AG08396 (cell line): ENCODE data around the gene KMT2E.
"Not testable (repeated sequence)": the region's sequence is repeated elsewhere in the genome, so short reads cannot be mapped to it uniquely, and the experiment has no call there.

Experiments
- DNase-seq: peaks from one replicate; pipeline ENCODE4 v3.0.0; 2012; ENCODE audit warnings: low spot score, mixed read lengths

Gene KMT2E

DNA sequence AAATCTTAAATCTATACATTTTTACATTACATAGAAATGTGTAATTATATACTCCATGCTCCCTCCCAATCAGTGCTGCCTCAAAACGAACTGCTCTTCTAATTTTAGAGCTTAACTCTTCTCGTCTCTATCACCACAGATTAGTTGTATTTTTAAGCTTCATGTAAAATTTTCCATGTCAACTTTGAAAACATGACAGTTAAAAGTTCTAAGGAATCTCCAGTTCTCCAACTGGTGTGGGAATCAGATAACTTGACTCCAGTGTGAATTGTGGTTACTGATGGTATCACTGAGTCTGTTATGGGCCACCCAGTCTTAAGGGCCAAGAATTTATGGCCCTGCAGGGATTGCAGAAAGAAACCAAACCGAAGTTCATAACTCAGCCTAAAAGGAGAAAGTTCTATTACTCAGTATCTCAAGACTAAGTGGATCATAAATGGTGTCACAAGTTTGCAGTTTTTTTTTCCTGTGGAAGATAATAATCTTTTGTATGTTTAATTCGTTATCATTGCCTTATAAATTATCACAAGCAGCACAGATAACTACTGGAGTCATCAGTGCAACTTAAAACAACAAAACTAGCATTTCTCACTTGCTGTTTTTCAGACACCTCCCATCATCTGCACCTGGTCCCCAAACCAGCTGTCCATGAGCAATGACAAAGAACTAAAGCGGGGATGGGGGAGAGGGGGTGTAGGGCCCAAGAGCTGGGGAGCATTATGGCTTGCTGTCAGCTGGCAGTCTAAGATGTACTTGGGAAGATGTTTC is 31.5 kb upstream of the KMT2E start:
- DNase-seq, result no peak

DNA sequence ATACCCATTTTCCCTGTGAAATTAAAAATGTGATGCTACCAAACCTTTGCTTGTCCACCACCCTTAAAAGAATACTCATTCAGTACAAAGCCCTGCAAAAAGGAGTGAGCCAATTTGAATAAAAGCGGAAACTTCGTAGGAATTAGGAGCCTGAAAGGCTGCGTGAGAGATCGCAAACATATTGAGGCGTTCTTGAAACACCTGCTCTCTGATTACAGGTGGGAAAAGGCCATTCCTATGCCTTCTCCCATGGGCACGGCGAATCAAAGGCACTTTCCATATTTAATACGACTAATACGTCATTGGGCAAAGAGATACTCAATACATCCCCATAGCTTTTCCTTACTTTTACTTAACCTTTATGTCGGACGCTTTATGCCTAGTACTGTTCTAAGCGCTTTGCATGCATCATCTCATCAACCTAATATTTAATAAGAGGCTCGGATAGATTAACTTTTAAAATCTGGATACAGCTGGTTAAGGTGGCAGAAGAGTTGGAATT is 30.9 kb upstream of the KMT2E start:
- no peak for DNase-seq

DNA sequence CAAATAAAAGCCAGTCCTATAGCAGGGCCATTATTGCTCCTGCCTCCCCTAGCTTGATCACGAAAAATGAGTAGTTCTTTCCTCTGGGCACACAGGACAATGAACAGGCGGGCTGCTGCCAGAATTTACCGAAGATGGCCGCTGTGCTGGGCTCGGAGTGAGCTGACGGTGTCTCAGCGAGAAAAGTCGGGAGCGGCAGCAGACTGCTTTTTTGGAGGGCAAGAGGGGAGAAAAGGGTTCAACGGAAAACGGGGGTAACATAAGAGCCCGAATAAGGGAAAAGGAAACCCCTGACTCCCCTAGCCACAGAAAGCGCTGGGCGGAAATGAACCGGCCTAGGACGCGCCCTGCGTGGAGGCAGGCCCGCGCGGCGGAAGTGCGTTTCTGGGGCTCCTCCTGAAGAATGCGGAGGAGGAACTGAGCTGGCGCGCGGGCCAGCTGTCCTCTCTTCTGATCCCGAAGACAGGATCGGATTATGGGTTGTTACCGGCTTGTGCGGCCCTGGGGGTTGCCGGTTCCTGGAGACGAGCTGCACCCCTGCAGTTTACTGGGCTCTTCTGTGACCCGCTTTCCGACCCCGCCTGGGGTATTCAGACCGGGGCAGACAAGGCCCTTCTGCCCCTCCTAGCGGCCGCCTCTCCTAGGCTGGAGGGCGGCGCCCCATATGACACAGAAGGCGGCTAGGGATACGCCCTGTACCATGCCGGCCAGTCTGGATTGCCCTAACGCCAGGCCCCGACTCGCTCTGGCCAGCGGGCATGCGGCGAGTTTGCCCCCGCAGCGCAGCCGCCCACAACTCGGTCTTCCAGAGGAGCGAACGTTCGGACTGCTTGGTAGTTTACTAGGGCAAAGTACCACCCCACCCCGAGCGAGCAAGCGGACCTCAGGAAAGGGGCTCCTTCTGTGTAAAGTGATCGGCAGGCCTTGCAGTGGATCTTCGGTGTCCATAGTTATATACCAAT is 30.1 kb upstream of the KMT2E start:
- peak; percentile 83 for DNase-seq

DNA sequence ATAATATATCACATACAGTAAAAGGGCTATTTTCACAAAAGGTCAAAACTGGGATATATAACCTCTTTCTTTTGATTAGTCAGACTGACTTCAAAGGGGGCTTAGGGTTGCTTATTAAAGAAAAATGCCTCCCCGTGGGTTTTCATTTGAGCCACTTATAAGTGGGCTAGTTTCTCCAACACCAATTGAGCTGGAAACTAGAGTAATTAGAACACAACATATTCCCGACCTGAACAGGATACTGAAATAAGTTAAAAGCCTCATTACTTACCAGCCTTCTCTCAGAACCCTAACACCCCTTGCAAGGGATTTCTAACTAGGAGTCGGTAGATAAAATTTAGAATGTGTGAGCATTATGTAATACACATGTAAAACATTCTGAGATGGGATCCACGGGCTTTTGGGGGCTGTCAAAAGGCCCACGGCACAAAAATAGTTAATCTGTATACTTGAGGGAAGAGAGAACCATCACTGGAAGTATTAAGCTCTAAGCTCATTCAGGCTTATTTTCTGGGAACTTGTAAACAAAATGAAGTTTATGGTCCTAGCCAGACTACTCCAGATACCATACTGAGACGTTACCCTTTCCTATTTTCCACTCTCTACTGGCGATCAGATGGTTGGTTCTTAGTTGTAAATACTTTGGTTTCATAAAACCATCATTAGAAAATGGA is 29.3 kb upstream of the KMT2E start:
- DNase-seq, result no peak

DNA sequence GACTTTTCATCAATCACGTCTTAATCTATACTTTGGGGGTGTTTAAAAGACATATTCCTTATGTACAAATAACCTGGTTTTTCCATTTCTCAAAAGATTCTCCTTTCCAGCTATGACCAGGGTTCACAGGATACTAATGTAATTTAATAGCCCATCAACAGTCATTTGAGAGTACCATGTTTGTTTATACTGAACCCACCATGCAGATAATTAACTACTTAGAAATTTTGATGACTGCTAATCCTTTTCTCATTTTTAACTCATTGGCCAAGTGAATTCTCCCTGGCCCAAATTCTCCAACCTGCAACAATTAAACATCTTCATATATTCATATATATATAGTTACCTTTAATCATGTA is 28.8 kb upstream of the KMT2E start:
- no peak for DNase-seq

DNA sequence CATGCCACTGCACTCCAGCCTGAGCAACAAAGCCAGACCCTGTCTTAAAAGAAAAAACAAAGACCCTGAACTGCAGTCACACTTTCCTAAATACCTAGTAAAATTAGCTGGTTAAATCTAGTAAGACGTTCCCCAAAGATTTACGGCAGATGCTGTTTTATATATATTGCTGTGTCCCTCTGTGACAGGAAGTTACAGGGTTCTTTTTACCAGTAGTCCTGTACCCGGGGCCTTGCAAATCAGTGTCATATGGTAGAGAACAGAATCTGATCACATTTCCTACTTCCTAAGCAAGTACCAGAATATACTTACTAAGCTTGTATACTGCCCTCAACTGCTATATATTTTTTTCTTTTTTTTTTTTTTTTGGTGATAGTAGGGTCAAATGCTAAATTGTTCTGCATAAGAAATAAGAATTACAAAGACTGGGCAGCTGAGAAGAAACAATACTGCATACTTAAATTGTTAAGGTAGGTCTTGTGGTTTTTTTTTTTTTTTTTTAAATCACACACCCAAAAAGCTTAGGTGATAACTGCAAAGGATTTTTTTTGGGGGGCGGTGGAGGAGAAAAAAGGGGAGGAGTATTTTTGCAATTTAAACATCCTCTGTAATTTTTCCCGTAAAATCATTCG is 27.3 kb upstream of the KMT2E start:
- no peak for DNase-seq

DNA sequence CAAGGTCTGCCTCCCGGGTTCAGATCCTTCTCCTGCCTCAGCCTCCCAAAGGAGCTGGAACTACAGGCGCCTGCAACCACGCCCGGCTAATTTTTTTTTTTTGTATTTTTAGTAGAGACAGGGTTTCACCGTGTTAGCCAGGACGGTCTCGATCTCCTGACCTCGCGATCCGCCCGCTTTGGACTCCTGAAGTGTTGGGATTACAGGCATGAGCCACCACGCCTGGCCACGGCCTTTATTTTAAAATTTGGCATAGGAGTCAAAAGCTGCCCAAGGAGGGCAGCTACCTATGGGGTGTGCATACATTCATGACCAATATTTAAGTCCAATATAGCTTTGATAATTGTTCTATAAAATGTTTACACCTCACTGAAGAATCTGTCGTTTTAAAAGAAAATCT is 26.6 kb upstream of the KMT2E start:
- DNase-seq, result not testable (repeated sequence)

DNA sequence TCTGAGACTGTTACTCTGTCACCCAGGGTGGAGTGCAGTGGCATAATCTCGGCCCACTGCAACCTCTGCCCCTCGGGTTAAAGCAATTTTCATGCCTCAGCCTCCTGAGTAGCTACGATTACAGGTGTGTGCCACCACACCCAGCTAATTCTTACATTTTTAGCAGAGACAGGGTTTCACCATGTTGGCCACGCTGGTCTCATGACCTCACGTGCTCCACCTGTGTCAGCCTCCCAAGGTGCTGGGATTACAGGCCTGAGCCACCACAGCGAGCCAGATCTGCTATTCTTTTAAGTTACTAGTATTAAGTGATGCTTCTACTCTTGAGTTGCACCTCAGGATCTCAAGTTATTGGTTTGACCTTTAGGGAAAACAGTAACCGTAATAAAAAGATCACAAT is 23.0 kb upstream of the KMT2E start:
- DNase-seq, result no peak

DNA sequence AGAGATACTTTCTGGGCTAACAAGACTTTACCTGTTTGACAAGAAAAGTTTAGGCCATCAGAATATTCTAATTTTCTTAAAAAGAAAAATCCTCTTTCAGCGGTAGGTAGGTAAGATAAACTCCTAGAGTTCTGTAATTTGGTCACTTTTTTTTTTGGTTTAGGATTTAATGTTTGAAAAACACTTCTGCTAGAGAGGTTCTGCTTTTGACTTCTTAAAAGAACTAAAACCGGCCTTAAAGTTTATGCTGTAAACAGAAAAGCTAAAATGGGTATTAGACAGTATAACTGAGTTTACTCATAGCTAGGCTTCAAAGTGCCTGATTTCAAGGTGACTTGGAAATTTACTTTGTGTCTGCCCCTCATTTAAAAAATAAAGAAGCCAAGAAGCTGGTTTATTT is 21.7 kb upstream of the KMT2E start:
- DNase-seq, result no peak

DNA sequence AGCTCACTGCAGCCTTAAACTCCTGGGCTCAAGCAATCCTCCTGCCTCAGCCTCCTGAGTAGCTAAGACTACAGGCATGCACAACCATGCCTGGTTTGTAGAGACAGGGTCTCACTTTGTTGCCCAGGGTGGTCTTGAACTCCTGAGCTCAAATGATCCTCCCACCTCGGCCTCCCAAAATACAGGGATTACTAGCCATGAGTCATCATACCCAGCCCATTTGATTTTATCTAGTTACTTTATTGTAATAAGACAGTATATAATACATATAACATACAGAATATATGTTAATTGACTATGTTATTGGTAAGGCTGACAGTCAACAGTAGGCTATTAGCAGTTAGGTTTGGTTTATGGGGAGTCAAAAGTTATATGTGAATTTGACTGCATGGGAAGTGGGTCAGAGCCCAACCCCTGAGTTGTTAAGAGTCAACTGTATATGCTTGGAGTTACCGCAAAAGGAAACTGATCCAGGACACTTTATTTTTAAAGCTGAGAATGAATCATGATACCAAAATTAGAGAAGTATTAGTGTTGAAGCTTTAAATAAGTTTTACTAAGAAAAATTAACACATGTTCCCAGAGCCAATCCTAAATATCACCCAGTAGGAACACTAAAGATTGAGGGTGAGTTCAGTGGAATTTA is 20.7 kb upstream of the KMT2E start:
- DNase-seq, result no peak

DNA sequence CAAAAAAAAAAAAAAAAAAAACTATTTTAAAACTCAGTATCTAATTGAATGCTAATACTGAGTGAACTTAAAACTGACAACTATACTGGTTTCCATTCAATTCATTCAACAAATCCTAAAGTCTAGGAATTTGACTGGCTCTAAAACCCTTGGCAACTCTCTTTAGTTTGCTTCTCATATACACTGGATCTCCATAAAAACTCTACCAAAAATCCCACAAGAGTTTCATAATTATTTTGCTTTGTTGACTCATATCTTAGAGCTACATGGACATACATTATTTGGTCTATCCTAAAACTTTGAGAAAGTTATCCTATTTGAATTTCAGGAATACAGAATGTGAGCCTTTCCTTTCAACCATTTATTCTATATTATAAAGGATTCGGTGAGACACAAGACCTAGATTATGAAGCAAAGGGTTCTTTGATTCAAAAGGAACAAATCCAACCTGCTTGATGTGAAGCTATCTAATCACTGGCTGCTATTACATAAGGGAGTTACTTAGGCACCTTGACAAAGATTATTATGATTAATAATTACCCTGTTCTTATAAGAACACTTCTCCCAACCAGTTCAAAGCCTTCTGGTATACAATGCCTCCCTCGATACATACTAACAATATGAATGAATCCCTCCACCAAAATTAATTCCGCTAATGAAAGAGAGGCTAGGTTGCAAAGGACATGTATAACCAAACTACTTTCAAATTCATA is 15.8 kb upstream of the KMT2E start:
- no peak for DNase-seq

DNA sequence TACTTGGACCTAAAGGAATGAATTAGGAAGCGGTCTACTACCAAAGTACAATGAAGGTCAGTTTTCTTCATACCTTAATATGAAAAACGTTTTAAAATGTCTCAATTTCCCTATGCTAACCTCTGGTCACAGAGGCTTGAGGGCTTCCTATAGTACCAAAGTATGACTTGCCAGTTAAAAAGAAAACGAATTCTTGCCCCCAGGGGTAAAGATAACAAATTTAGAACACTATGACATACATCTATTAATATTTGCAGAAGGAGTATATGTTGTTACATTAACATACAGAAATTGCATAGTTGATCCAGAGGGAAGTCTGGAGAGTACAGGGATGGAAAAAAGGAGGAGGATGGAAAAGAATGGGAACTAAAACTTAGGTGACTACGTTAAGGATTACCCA is 13.8 kb upstream of the KMT2E start:
- no peak for DNase-seq

DNA sequence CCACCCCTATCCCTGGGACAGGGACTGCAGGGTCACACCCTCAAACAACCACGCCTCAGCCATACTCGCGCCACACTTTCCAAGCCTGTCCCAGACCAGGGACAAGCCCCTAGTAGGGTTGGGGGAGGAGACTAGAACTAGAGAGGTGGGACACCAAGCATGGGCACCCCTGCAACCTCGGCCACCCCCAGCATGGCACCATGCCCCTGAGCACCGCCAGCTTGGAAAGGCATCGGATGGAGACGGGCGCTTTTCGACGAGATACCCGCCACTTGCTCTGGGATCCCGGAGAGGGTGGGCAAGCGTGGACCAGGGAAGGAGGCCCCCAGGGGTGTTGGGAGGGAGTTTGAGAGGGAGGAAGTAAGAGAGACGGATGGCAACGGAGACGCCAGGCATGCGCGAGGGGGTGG is 13.1 kb upstream of the KMT2E start:
- DNase-seq, result no peak

DNA sequence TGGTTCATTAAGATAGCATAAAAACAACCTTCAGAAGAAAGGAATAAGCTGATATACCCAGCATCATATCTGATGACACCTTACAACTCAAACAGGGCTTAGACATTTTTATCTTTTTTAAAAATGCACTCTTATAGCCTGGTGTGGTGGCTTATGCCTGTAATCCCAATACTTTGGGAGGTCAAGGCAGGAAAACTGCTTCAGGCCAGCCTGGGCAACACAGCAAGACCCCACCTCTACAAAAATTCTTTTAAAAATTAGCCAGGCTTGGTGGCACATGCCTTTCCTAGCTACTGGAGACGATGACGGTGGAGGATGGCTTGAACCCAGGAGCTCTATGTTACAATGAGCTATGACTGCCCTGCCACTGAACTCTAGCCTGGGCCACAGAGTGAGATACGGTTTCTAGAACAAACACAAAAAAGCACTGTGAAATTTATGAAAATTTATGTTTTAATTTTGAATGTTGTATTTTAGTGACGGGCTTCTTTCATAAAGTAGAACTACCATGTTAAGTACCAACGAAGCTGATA is 12.3 kb upstream of the KMT2E start:
- no peak for DNase-seq

DNA sequence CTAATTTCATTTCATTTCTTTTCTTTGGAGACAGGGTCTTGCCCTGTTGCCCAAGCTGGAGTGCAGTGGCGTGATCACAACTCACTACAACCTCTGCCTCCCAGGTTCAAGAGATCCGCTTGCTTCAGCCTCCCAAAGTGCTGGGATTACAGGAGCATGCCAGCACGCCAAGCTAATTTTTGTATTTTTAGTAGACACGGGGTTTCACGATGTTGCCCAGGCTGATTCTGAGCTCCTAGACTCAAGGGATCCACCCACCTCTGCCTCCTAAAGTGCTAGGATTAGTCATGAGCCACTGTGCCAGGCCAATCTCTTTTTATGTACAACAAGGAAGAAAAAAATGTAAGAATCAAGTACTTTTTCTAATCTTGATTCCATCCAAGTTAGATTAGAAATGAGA is 10.7 kb upstream of the KMT2E start:
- no peak for DNase-seq

DNA sequence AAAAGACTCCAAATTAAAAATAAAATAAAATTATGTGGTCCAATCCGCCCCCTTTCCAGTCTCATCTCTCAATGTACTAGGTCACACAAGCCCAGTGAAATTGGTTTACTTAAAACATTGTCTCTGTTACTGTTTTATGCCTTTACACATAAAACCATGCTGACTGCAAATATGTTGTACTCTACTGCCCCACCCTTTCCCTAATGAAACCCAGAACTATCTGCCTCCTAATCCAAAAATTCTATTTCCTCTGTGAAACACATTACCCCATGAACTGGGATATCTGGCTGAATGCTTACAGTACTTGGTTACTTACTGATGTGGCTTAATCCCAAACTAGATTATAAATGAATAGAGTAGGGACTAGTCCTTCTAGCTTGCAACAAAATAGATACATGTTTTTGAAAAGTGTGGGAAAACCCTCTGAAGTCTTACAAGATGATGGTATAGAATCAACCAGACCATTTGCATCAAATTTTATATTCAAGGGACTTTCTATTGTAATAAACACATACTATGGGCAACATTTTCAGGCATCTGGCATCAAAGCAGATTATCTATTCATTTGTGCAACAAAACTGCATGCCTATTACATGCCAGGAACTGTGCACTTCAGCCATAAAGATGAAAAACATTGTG is 10.0 kb upstream of the KMT2E start:
- DNase-seq, result no peak

DNA sequence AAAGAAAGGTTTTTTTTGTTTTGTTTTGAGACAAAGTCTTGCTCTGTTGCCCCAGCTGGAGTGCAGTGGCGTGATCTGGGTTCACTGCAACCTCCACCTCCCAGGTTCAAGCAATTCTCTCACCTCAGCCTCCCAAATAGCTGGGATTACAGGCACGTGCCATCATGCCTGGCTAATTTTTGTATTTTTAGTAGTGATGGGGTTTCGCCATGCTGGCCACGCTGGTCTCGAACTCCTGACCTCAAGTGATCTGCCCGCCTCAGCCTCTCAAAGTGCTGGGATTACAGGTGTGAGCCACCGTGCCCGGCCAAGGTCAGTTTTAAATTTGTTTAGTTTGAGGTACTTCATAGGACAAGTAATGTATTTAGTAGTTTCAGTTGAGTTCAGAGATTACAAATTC is 9.0 kb upstream of the KMT2E start:
- DNase-seq, result not testable (repeated sequence)

DNA sequence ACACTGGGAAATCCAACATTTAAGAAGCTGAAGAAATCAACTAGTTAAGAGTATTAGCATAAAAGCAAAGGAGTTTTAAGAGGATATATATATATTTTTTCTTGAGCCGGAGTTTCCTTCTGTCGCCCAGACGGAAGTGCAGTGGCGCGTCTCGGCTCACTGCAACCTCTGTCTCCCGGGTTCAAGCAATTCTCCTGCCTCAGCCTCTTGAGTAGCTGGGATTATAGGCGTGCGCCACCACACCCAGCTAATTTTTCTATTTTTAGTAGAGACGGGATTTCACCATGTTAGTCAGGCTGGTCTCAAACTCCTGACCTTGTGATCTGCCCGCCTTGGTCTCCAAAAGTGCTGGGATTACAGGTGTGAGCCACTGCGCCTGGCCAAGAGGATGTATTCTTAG is 8.5 kb upstream of the KMT2E start:
- not testable (repeated sequence) for DNase-seq

DNA sequence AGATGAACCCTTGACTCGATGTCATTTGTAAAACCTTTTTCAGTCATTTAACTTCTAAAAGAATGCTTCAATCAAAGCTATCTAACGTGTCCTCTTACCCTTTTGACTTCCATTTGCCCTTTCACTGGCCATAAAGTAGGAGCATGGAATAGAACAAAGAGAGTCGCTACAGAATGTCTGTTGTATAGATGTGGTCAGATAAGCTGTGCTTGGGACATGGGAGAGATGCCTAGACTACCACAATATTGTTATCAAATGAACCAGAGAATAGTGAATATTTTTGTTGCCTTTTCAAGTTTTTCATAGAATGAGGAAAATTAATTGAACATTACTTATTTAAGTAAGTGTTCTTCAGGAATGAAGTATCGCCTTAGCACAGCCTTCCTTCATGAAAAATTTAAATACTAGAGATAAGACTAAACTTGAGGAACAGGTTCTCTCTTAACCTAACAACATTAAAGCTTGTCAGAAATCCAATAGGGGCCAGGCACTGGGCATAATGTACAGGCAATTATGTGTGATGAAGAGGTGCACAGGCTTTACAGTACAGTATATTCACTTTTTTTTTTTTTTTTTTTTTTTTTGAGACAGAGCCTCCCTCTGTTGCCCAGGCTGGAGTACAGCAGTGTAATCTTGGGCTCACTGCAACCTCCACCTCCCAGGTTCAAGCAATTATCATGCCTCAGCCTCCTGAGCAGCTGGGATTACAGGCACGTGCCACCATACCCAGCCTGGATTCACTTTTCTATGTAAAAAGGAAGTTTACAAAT is 7.5 kb upstream of the KMT2E start:
- DNase-seq, result no peak
